CD4-positive, alpha-beta T cell treated with Interleukin-1 beta for 1 hour (primary cell): Measurements from ENCODE around the gene TSHB.
"Not testable (repeated sequence)": the region's sequence is repeated elsewhere in the genome, so short reads cannot be mapped to it uniquely, and the experiment has no call there.

Source experiments
- DNase-seq, 2 donors: peaks; one replicate each; pipeline ENCODE4 v3.0.0-alpha.2; 2020 to 2022

The TSHB gene

DNA sequence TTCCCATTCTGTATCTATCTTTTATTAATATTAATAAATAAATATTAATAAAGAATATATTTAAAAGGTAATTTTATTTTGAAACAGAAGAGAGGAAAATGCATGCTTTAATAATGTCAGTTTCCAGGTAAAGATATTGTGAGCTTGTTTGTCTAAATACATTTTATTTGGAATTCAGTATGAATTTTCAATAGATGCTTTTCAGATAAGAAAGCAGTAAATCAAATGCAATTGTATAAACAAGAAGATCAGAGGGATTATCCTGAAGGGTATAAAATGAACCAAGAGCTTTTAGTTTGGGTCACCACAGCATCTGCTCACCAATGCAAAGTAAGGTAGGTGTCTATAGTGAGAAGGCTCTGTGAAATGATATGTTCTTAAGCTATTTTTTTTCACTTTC is at the start of gene TSHB:
Gene TSHB, plus strand, starts transcription at position 301 of the 400 bp plus-strand sequence. CDS start 3,537 bp downstream, outside the sequence.
- DNase-seq: no peak

DNA sequence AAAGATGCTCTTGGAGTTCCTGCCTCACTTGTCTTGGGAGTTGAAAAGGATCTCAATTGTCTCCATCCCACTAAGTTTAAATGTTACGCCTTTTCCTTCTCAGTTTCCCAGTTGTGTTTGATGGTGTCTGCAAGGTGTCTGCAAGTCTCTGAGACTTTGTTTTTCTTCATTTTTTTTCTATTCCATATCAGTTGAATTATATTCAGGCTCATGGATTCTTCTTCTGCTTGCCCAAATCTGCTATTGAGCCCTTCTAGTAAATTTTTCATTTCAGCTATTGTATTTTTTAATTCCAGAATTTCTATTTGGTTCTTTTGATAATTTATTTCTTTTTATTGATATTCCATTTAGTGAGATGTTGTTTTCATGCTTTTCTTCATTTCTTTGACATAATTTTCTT is 47.4 kb upstream of the TSHB start:
- no peak for DNase-seq

GRCh38 chr1:114986286-114986685 is 43.3 kb upstream of the TSHB start:
- no peak for DNase-seq

- DNase-seq: no peak
Measured at GRCh38 chr1:114988095-114988494, 41.5 kb upstream of the TSHB start.

DNA sequence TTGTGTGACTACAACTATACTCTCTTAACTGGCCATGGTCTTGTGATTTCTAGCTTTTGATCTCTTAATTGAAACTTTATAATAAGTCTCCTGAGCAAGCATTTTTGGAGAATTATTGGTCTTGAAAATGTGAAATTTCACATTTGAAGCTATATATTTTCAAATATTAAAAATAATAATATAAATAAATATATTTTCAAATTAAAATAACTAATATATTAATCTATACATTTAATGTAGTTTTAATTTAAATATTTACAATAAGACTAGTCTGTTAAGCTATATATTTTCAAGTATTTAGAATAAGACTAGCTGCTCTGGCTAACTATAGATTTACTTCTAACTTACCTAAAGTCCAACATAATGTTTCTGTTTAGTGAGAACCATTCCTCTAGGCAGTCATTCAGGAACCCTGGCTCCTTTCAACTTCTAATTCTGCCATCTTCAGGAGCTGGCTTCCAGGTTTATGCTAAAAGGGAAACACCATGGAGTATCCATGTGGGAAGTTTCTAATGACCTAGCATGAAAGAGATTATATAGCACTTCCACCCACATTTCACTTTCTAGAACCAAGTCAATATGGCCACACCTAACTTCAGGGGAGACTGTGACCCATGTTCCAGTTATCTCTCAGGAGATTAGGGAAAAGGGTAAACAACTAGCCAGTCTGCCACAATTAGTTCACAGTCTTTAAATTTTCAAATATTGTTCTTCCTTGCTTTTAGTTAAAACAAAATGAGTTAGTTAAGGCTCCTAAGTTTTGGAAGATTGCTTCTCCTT is 31.9 kb upstream of the TSHB start:
- no peak for DNase-seq

DNA sequence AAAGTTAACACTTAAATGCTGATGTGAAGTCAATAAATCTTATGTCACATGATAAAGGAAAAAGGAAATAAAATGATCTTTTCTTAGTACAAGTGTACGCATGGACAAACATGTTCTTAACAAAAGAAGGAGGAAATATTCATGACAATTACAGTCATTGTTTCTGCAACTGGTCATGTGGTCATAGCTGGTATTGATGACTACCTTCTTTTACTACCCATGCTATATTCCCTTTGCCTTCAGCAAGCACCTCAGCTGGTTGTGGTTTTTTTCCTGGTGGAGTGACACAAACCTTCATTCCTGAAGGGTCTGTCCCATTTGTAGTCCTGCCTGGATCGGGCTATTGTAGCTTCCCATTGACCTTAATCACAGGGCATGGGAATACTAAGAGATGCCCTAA is 23.4 kb upstream of the TSHB start:
- DNase-seq: no peak

DNA sequence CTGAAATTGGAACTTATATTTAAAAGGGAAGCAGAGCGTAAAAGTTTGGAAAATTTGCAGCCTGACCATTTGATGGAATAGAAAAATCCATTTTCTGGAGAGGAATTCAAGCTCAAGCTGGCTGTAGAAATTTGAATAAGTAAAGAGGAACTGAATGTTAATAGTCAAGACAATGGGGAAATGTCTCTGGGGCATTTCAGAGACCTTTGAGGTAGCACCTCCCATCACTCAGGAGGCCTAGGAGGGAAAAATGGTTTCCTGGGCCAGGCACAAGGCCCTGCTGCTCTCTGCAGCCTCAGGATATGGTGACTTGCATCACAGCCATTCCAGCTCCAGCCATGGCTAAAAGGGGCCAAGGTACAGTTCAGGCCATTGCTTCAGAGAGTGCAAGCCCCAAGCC is 17.6 kb upstream of the TSHB start:
- DNase-seq: no peak

DNA sequence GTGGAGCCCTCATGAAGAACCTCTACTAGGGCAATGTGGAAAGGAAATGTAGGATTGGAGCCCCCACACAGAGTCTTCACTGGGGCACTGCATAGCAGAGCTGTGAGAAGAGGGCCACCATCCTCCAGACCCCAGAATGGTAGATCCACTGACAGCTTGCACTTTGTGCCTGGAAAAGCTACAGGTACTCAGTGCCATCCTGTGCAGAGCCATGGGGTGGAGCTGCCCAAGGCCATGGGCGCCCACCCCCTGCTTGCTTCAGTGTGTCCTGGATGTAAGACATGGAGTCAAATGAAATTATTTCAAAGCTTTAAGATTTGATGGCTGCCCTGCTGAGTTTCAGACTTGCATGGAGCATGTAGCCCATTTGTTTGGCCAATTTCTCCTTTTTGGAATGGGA is 17.2 kb upstream of the TSHB start:
- DNase-seq: no peak

GRCh38 chr1:115013792-115014191 is 15.8 kb upstream of the TSHB start:
- DNase-seq: no peak

DNA sequence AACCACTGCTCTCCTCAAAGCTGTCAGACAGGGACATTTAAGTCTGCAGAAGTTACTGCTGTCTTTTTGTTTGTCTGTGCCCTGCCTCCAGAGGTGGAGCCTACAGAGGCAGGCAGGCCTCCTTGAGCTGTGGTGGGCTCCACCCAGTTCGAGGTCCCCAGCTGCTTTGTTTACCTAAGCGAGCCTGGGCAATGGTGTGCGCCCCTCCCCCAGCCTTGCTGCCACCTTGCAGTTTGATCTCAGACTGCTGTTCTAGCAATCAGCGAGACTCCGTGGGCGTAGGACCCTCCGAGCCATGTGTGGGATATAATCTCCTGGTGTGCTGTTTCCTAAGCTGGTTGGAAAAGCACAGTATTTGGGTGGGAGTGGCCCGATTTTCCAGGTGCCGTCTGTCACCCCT is 10.1 kb upstream of the TSHB start:
- not testable (repeated sequence) for DNase-seq

DNA sequence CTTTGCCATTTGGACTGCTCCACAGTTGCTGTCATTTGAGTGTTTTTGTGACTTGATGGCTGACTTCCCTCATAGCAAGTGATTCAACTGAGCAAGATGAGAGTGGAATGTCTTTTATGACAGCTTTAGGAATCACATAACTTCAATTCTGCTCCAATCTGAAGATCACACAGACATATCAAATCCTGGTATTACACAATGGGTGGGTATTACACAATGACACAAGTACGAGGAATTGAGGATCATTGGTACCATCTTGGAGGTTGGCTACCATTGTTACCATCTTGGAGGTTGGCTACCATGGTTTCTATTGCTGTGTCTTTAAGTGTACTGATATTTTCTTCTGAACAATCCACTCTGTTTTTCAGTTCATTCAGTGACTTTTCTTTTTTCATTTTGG is 8.5 kb upstream of the TSHB start:
- DNase-seq: no peak

DNA sequence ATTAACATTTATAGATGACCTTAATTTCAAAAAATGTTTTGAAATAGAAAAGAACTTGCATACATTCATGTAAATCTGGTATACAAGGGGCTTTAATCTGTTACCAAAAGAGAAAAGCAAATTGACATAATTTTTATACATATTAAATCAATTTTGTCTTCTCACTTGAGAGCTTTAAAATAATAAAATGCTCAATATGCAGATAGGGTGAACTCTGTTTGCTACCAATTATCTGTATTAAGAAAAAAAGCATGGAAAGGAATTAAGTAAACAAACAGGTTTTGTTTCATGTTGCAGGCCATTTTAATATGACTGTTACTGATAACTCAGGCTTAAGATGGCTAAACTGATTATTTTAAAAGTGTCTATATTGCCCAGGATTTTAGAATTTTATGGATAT is 6.0 kb upstream of the TSHB start:
- no peak for DNase-seq

- DNase-seq: no peak
Measured at GRCh38 chr1:115031595-115031994, 2.0 kb downstream of the TSHB start.

DNA sequence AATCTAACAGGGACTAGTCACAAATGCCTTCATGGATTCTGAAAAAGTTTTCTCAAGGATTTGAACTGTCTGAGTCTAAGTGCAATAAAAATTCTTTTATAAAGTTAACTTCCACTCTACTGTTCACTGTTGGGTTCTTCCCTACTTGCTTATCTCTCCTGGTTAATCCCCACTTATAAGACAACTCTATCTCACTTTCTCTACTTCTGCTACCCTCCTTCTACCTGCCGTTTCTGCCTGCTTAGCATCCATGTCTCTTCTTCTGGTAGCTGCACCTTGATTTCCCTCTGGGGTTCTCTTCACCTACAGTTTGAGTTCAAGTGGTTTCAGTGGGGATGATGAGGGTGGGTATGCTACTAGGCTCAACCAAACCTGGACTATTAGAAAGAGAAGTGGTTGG is 6.0 kb downstream of the TSHB start:
- DNase-seq: no peak

DNA sequence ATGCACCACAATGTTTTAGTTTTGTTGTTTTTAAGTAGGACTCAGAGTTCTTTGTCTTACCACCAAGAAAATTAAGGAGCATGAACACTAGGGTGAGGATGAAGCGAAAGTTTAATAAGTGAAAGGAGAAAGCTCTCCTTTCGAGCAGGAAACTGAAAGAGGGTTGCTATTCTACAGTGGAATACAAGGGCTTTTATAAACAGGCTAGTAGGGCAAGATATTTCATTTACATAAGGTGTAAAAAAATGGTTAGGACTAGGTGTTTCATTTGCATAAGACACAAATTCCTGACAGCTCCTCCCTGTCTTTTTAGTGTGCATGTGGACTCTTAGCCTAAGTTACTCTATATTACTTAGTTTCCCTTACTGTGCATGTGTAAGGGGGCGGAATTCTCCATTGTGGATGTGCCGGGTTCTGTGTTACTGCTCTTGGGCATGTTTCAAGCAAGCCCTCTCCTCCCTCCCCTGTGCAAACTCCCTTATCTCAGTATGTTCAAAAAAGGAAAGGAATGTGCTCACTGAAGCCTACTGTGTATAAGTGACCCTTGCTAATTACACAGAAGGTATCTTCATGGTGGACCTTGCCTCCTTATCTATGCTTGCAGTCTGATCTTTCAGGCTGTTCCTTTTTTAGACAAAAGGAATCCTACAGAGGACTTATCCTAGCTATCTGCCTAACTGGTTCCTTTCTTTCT is 7.3 kb downstream of the TSHB start:
- DNase-seq: no peak

- DNase-seq: no peak
Measured at GRCh38 chr1:115040501-115040900, 10.9 kb downstream of the TSHB start.

GRCh38 chr1:115041654-115042053 is 12.0 kb downstream of the TSHB start:
- DNase-seq: no peak

DNA sequence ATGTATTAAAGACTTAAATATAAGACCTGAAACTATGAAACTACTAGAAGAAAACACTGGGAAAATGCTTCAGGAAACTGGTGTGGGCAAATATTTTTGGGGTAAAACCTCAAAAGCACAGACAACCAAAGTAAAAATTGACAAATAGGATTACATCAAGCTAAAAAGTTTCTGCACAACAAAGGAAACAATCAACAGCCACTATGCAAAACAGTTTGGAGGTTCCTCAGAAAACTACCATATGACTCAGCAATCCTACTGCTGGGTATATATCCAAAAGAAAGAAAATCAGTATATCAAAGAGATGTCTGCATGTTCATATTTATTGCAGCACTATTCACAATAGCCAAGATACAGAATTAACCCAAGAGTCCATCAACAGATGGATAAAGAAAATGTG is 17.1 kb downstream of the TSHB start:
- no peak for DNase-seq

GRCh38 chr1:115051850-115052249 is 22.2 kb downstream of the TSHB start:
- DNase-seq: no peak

GRCh38 chr1:115052454-115053083 is 22.9 kb downstream of the TSHB start:
- DNase-seq: peak; percentile 52 to 70

GRCh38 chr1:115056395-115056798 is 26.8 kb downstream of the TSHB start:
- DNase-seq: peak in 1 of 2 donors; percentile 20

GRCh38 chr1:115057661-115058254 is 28.1 kb downstream of the TSHB start:
- no peak for DNase-seq

DNA sequence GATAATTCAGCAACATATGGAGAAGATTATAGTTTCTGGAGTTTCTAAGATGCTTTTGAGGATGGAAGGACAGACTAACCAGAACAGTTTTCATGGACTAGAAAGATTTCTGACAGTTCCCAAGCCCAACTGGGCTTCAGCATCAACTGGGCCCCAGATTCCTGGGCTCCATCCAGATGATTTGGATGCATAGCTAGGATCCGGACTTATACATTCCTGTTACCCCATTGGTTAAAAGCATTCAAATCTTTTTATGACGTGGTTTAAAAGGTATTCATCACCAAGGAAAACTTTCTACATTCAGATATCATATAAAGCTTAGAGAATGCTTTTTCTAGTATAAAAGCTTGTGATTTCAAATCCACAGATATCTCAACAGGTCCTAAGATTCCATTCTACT is 29.7 kb downstream of the TSHB start:
- DNase-seq: no peak

DNA sequence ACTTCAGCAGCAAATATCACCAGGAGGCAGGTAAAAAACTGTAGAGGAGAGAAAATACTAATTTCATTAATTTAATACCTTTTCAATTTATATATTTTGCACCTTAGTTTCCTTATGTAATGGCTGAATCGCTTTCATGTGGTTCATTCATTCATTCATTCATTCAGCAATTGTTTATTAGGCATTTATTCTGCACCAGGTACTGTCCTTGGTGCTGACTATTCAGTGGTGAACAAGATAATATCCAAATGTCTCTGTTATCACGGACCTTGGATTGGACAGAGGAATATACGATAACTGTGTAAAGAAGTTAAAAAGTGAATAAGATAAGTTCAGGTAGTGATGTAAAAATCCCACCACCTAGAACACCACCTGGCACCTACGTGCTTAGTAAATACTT is 30.9 kb downstream of the TSHB start:
- no peak for DNase-seq
